Activated CD8-positive, alpha-beta memory T cell treated with anti-CD3 and anti-CD28 coated beads, Interleukin-2, amount 50 U/mL, for 1 hour (primary cell): ENCODE data around the gene INTS3.
"Not testable (repeated sequence)": the region's sequence is repeated elsewhere in the genome, so short reads cannot be mapped to it uniquely, and the experiment has no call there.

Experiments
- DNase-seq: peaks from one replicate; pipeline ENCODE4 v3.0.0-alpha.2; 2020; ENCODE audit errors: extremely low read depth

Gene INTS3

GRCh38 chr1:153760440-153760839, 32.6 kb downstream of the INTS3 start:
- DNase-seq = no peak

DNA sequence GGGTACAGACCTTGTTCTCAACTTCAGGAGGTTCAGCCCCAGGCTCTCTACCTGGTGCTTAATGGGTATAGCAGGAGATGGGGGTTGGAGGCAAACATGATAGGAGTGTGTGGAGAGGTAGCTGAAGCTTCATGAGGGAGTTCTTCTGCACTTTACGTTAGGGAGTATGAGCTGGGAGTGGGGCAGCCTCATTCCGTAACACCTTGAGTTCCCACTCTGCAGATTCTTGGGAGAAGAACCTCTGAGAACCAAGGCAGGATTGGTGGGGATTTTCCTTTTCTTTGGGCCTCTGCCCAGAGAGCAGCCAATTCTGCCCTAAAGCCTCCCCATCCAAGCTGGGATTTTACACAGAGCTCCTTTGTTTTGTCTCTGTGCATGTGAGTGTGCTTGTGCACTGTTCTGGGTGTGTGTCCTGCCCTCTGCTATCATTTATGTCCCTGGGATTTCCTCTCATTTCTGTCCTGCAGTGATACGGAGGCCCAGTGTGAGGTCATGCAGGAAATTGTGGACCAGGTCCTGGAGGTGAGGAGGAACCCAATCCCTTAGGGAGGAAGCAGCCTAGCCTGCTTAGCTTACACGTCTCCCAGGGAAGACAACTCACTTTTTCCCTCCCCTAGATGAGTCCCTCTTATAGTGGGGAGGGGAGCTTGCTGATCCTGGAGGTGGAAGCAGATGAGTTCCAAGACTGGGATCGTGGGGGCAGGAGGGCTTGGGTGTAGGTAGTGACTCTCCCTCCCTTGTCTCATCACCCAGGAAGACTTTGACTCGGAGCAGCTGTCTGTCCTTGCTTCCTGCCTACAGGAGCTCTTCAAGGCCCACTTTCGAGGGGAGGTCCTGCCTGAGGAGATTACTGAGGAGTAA, 35.7 kb downstream of the INTS3 start:
- DNase-seq = no peak

DNA sequence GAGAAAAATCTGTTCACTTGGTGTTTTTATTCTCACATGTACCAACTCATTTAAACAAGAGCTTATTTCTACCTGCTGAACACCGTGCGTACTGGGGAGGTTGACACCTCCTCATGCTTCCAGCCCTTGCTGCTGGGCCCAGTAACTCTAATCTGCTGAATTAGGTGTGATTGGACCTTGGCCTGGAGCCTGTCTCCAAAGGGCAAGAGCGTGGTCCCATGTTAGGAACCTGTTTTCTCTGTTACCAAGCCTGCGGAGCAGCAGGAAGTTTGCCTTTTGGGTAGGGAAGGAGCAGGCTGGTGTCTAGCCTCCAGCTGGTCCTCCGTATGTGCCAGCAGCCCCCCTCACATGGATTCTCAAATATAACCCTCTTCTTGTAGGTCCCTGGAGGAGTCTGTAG, 36.5 kb downstream of the INTS3 start:
- DNase-seq = no peak

- not testable (repeated sequence) for DNase-seq
Measured at GRCh38 chr1:153766663-153767062, 38.8 kb downstream of the INTS3 start.

DNA sequence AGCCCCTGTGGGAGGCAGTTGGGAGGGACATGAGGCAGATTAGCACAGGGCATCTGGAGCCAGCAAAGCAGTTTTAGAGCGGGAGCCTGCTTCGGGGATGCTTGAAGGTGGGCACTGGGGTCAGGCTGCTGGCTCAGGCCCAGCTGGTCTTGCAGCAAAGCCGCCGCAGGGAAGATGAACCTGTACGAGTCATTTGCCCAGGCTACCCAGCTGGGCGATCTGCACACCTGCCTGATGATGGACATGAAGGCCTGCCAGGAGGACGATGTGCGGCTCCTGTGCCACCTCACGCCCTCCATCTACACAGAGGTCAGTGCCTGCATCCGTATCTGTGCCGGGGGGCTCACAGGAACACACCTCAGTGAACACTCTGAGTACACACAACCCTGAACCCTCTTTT, 39.7 kb downstream of the INTS3 start:
- DNase-seq = no peak

GRCh38 chr1:153768316-153769181, 40.7 kb downstream of the INTS3 start:
- DNase-seq = no peak

DNA sequence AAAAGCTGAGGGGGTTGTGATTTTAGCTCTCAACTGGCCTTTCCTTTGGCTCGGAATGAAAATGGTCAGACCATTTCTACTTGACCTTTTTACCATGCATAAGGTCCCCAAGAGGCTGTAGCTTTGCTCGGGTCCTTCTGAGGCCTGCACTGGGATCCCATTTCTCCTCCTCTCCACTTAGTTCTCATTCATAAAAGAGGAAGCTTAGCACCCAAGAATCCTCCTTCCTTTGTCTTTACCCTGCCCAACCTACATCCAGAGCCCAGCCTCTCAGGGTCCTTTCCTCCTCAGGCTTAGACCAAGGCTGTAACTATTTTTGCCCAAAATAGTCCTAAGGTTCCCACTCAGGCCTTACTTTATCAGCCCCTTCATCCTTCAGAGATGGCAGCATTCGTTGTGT, 41.4 kb downstream of the INTS3 start:
- DNase-seq = no peak

GRCh38 chr1:153770797-153771196, 42.9 kb downstream of the INTS3 start:
- DNase-seq = no peak

GRCh38 chr1:153771261-153771660, 43.4 kb downstream of the INTS3 start:
- no peak for DNase-seq

DNA sequence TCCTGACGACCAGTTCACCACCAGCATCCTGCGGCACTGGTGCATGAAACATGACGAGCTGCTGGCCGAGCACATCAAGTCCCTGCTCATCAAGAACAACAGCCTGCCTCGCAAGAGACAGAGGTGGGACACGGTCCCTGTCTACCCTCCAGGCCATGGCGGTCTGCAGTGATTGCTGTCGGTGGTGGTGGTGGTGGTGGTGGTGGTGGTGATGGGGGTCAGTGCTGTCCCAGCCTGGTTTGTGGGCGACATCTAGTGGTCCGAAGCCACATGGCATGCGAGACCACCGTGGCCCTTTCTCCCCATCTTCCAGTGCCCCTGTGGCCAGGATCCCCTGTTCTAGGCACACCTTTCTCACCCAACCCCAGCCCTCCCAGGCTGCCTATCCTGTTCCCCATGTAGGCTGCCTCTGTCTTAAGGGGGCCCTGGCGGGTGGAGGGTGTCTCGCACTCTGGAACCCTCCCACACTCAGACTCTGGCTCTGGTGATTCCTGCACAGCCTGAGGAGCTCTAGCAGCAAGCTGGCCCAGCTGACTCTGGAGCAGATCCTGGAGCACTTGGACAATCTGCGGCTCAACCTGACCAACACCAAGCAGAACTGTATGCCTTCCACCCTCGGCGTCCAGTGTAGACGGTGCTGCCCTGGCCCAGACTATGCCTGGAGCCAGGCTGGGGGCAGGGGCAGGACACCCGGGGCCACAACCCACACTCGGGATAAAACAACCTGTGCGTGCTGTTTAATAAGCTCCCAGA, 44.2 kb downstream of the INTS3 start:
- no peak for DNase-seq

DNA sequence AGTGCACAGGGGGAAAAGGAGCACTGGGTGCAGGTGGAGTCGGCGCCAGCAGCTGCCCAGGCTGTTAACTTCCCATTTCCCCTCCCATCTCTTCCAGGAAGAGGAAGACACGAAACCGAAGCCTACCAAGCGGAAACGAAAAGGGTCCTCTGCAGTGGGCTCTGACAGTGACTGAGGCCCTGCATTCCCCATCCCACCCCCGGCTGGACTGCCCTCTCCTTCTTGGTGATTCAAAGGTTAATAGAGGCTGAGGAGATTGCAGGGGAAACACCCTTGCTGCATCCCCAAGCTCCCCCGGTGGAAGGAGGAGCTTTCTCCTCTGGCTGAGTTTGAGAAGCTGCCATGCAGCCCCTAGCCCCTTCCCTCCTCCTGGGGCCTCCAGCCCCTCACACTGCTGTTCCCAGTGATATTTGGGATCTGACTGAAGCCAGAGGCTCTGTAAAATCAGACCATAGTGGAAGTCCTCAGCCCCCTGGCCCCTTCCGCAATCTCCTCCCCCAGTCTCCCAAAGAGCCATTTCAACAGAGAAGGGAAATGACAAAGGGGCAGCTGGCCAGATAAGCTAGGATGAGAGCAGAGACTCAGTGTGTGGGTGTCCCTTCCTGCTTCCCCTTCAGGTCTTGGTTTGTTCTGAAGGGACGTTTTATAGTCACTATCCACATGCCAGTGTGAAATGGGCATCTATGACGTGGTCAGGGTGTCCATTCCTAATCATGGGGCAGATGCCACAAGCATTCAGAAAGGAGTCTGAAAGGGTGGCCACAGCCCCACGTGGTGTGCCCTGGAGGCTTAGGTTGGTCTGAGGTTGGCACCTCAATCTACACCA, 45.5 kb downstream of the INTS3 start:
- no peak for DNase-seq

DNA sequence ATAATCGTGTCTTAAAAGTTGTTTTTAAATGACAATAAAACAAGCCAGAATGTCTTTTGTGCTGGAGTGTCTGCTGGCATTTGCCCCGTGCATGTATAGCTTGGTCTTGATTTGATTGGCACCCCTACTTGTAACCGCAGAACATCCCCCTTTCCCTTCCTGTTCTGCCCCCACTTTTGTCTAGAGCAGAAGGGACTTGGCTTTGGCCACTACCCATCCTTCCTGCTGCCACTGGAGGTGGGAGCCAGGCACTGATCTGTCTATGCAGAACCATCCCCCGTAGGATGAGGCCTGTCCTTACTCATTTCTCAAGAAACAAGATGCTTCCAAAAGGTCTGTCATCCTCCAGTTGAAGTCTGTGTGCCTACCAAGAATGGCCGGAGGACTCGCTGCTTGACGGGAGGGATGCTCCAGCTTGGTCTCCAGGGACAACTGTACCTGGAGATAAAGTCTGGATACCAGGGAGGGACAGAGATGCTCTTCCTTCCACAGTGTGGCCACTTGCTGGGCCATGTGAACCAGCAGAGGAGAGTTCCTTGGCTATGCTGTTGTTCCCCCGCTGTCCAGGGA, 46.3 kb downstream of the INTS3 start:
- DNase-seq = no peak

- no peak for DNase-seq
Measured at GRCh38 chr1:153774780-153775457, 47.1 kb downstream of the INTS3 start, which contains the start of gene SLC27A3. Gene SLC27A3 (plus strand): TSS chr1:153775407. CDS start chr1:153775498, 91 bp downstream.

- DNase-seq = no peak
Measured at GRCh38 chr1:153775458-153776327, 47.8 kb downstream of the INTS3 start.

DNA sequence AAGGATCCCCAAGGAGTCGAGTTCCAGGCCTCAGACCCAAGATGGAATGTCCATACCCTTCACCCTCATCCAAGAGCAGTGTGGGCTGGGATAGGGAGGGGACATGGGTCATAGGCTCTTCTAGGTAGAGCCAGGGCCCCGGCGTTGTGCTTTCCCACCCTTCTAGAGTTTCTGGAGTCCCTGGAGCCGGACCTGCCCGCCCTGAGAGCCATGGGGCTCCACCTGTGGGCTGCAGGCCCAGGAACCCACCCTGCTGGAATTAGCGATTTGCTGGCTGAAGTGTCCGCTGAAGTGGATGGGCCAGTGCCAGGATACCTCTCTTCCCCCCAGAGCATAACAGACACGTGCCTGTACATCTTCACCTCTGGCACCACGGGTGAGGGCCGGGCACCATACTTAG, 48.5 kb downstream of the INTS3 start:
- no peak for DNase-seq

DNA sequence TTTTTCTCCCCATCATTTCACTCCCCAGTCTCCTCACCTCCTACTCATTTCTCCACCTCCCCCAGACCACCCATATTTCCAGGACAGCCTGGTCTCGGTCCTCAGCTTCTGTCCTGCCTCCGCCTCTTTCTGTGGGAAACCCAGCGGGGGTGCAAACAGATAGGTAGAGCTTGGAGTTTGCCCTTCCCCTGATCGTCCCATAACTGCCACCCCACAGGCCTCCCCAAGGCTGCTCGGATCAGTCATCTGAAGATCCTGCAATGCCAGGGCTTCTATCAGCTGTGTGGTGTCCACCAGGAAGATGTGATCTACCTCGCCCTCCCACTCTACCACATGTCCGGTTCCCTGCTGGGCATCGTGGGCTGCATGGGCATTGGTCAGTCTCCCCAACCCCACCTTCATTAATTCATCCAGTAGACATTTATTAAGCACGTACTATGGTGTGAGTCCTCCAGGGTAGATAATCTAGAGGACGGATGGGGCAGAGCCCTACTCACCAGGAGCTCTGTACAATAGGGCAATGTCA, 49.1 kb downstream of the INTS3 start:
- no peak for DNase-seq

- DNase-seq = no peak
Measured at GRCh38 chr1:153777648-153778047, 49.8 kb downstream of the INTS3 start.

GRCh38 chr1:153778051-153778823, 50.4 kb downstream of the INTS3 start:
- no peak for DNase-seq
